ENCODE data around the gene PNCK. TPM values are rescaled to one million over a fixed set of nuclear protein-coding genes. Genes with fewer than 3 reads are reported as not detected.

Gene PNCK
- total and polyA plus RNA-seq, 2 of the 13 experiments (the other 11 are each of a cell fraction or from before 2014, with no cell fraction given) = 33.1 TPM; not detected in 1

- TF ChIP-seq RBFOX2 (IDR thresholded peaks at IDR 0.05; ENCODE audit: low read depth, low read length) (peak; percentile 76; the same call in 1 of the 2 replicates), ATM (IDR thresholded peaks at IDR 0.05; ENCODE audit: borderline replicate concordance) (no peak), ARHGAP35 (CRISPR knock-in tag; IDR thresholded peaks at IDR 0.05; ENCODE audit: borderline replicate concordance) (no peak), BATF2 (CRISPR knock-in tag; IDR thresholded peaks at IDR 0.05) (no peak), CTCF (CRISPR knock-in tag; IDR thresholded peaks at IDR 0.05) (peak; percentile 57), LCORL (IDR thresholded peaks at IDR 0.05) (no peak), LCORL (CRISPR knock-in tag; IDR thresholded peaks at IDR 0.05) (no peak), MXD4 (CRISPR knock-in tag; IDR thresholded peaks at IDR 0.05) (no peak), HMG20A (CRISPR knock-in tag; IDR thresholded peaks at IDR 0.05; ENCODE audit: borderline replicate concordance) (no peak), DRAP1 (CRISPR knock-in tag; IDR thresholded peaks at IDR 0.05) (peak; percentile 72), UBTF (CRISPR knock-in tag; IDR thresholded peaks at IDR 0.05) (peak; percentile 24; the same call in 1 of the 2 replicates), HMGXB4 (CRISPR knock-in tag; IDR thresholded peaks at IDR 0.05; ENCODE audit: borderline replicate concordance in 1 of 2, low read depth in 1 of 2) (peak in 1 of 2 experiments; percentile 30; a peak in 1 of 4 replicates), POLR2AphosphoS5 (IDR thresholded peaks at IDR 0.05; ENCODE audit: low read depth, low read length) (peak; percentile 56), SALL2 (CRISPR knock-in tag; IDR thresholded peaks at IDR 0.05) (no peak), HNRNPK (IDR thresholded peaks at IDR 0.05; ENCODE audit: low read depth, low read length, poor library complexity, severe bottlenecking) (peak; percentile 31), RORA (CRISPR knock-in tag; IDR thresholded peaks at IDR 0.05) (no peak), ATF3 (CRISPR knock-in tag; IDR thresholded peaks at IDR 0.05) (no peak; the same call in 1 of the 2 replicates)
- TF ChIP-seq, protein P1, sequence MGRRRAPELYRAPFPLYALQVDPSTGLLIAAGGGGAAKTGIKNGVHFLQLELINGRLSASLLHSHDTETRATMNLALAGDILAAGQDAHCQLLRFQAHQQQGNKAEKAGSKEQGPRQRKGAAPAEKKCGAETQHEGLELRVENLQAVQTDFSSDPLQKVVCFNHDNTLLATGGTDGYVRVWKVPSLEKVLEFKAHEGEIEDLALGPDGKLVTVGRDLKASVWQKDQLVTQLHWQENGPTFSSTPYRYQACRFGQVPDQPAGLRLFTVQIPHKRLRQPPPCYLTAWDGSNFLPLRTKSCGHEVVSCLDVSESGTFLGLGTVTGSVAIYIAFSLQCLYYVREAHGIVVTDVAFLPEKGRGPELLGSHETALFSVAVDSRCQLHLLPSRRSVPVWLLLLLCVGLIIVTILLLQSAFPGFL (CRISPR knock-in tag; IDR thresholded peaks at IDR 0.05) = no peak
These were observed 13.8 kb upstream of the PNCK start, which contains the start of gene SLC6A8 (continued) for GRCh38 chrX:153687121-153688039.

Measured in HepG2 (cell line).